WTC11 (cell line): ENCODE measurements around the gene MKNK2. TPM values are rescaled to one million over a fixed set of nuclear protein-coding genes. Genes with fewer than 3 reads are reported as not detected.

Experiments
- ATAC-seq: fragments of 200-7000 bp; cut with Tn5 transposase; 2 replicates; pipeline ENCODE4 v1.10.0; 2021; ENCODE audit warnings: mild to moderate bottlenecking, moderate library complexity
- CTCF ChIA-PET: fragments of 300-600 bp; sonication (Branson Sonifier 250); formaldehyde crosslinking; loops from one replicate; lab custom pipeline; 2021; ENCODE audit warnings: antibody characterized with exemption; lab: Charles Lee
- POLR2A ChIA-PET: fragments of 350-600 bp; sonication (Branson Sonifier 250); formaldehyde crosslinking; loops from one replicate; lab custom pipeline; 2021; ENCODE audit warnings: antibody characterized with exemption; lab: Charles Lee
- DNase-seq: peaks from one replicate; pipeline ENCODE4 v3.0.0; 2021; ENCODE audit warnings: low spot score
- H3K27ac Mint-ChIP-seq: 2 replicates; pipeline ENCODE4 v1.8.0; 2021; ENCODE audit warnings: mixed read lengths
- H3K27me3 Mint-ChIP-seq: 2 replicates; pipeline ENCODE4 v1.8.0; 2021; ENCODE audit warnings: low read depth, mild to moderate bottlenecking, moderate library complexity, mixed read lengths
- H3K36me3 Mint-ChIP-seq: 2 replicates; pipeline ENCODE4 v1.8.0; 2021; ENCODE audit warnings: mixed read lengths
- H3K4me1 Mint-ChIP-seq: 2 replicates; pipeline ENCODE4 v1.8.0; 2022; ENCODE audit warnings: mixed read lengths
- H3K4me3 Mint-ChIP-seq: 2 replicates; pipeline ENCODE4 v1.8.0; 2021; ENCODE audit warnings: mild to moderate bottlenecking, moderate library complexity, mixed read lengths
- H3K9me3 Mint-ChIP-seq: 2 replicates; pipeline ENCODE4 v1.8.0; 2021; ENCODE audit warnings: mixed read lengths
- EMX1 ChIP-seq: fragments of 250-450 bp; sonication (Bioruptor Pico); IDR thresholded peaks from 2 replicates; pipeline ENCODE4 v1.8.0; 2021; ENCODE audit warnings: mild to moderate bottlenecking
- ETV6 ChIP-seq: sonication (generic); formaldehyde crosslinking; IDR thresholded peaks from 2 replicates; pipeline ENCODE4 v1.8.1; 2022; ENCODE audit warnings: mild to moderate bottlenecking, missing genetic modification reagents
- GRHL2 ChIP-seq: fragments of 250-450 bp; sonication (Bioruptor Pico); IDR thresholded peaks from 2 replicates; pipeline ENCODE4 v1.8.0; 2022; ENCODE audit warnings: mild to moderate bottlenecking, moderate library complexity; ENCODE audit not compliant: insufficient replicate concordance, severe bottlenecking
- RELA ChIP-seq: sonication (generic); formaldehyde crosslinking; IDR thresholded peaks from 2 replicates; pipeline ENCODE4 v1.8.1; 2022; ENCODE audit warnings: missing genetic modification reagents, mild to moderate bottlenecking, borderline replicate concordance
- SMAD3 ChIP-seq: sonication (generic); formaldehyde crosslinking; IDR thresholded peaks from 2 replicates; pipeline ENCODE4 v1.8.0; 2022; ENCODE audit warnings: missing genetic modification reagents, mild to moderate bottlenecking, borderline replicate concordance
- TEAD4 ChIP-seq: sonication (generic); formaldehyde crosslinking; IDR thresholded peaks from 2 replicates; pipeline ENCODE4 v1.8.0; 2022; ENCODE audit warnings: mild to moderate bottlenecking, missing genetic modification reagents
- ZNF423 ChIP-seq: fragments of 250-450 bp; sonication (Bioruptor Pico); IDR thresholded peaks from 2 replicates; pipeline ENCODE4 v2.1.2; 2022; ENCODE audit warnings: mild to moderate bottlenecking, moderate library complexity
- total RNA-seq: library from RNA; stranded (reverse); gene quantifications from 3 replicates; pipeline ENCODE4 v1.2.3, GENCODE V29; 2021
- TF ChIP-seq, protein P1 (sequence below): sonication (generic); formaldehyde crosslinking; IDR thresholded peaks from 2 replicates; pipeline ENCODE4 v1.8.0; 2022; ENCODE audit warnings: mild to moderate bottlenecking, missing genetic modification reagents
- TF ChIP-seq, protein P2 (sequence below): sonication (generic); formaldehyde crosslinking; IDR thresholded peaks from 2 replicates; pipeline ENCODE4 v1.8.0; 2023; ENCODE audit warnings: mild to moderate bottlenecking, missing genetic modification reagents
- TF ChIP-seq, protein P3 (sequence below): sonication (generic); formaldehyde crosslinking; IDR thresholded peaks from 2 replicates; pipeline ENCODE4 v1.8.1; 2023; ENCODE audit warnings: mild to moderate bottlenecking, moderate library complexity, missing genetic modification reagents
- TF ChIP-seq, protein P4 (sequence below): sonication (generic); formaldehyde crosslinking; IDR thresholded peaks from 2 replicates; pipeline ENCODE4 v1.8.1; 2022; ENCODE audit warnings: low read depth, missing genetic modification reagents, borderline replicate concordance
- TF ChIP-seq, protein P5 (sequence below): sonication (generic); formaldehyde crosslinking; IDR thresholded peaks from 2 replicates; pipeline ENCODE4 v1.8.0; 2022; ENCODE audit warnings: missing genetic modification reagents
- TF ChIP-seq, protein P6 (sequence below): fragments of 250-450 bp; sonication (Bioruptor Pico); IDR thresholded peaks from 2 replicates; pipeline ENCODE4 v1.8.0; 2021; ENCODE audit warnings: mild to moderate bottlenecking
- TF ChIP-seq, protein P7 (sequence below): sonication (generic); formaldehyde crosslinking; IDR thresholded peaks from 2 replicates; pipeline ENCODE4 v1.8.1; 2022; ENCODE audit warnings: low read depth, mild to moderate bottlenecking, moderate library complexity, missing genetic modification reagents, borderline replicate concordance

MKNK2 gene
- total RNA-seq, 1 experiment from 2014 or later = 165 TPM

DNA sequence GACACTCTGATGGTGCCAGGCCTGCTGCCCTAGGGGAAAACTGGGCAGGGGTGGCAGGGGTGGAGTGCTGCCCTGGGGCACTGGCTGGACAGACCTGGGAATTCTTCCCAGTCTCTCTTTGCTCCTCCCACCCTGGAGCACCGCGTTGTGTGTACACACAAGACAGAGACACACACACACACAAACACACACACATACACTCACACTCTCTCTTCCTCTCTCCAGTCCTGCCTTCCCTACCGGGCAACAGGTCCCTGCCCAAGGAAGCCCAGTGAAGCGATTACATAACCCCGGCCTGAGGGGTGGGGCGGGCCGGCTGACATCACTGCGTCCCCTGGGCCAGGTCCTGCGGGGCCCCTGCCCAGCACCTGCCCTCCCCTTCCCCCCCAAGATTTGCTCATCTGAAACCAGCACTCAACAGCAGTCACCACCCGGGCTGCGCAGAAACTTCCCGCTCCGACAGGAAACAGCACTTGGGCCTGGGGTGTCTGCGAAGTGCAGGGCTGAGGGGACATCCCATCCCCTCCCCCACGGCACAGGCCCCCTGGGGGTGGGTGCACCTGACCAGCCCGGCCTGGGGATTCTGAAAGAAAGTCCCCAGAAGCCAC is 1.2 kb downstream of the MKNK2 start:
- ATAC-seq (peak; percentile 5; the same call in 1 of the 2 replicates), DNase-seq (no peak)
- TF ChIP-seq SMAD3 (CRISPR knock-in tag) = no peak
- TF ChIP-seq, protein P1, sequence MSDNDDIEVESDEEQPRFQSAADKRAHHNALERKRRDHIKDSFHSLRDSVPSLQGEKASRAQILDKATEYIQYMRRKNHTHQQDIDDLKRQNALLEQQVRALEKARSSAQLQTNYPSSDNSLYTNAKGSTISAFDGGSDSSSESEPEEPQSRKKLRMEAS (CRISPR knock-in tag) = 0 out of 2 replicates have a peak, but pooled peaks have one; percentile 42
- TF ChIP-seq, protein P2, sequence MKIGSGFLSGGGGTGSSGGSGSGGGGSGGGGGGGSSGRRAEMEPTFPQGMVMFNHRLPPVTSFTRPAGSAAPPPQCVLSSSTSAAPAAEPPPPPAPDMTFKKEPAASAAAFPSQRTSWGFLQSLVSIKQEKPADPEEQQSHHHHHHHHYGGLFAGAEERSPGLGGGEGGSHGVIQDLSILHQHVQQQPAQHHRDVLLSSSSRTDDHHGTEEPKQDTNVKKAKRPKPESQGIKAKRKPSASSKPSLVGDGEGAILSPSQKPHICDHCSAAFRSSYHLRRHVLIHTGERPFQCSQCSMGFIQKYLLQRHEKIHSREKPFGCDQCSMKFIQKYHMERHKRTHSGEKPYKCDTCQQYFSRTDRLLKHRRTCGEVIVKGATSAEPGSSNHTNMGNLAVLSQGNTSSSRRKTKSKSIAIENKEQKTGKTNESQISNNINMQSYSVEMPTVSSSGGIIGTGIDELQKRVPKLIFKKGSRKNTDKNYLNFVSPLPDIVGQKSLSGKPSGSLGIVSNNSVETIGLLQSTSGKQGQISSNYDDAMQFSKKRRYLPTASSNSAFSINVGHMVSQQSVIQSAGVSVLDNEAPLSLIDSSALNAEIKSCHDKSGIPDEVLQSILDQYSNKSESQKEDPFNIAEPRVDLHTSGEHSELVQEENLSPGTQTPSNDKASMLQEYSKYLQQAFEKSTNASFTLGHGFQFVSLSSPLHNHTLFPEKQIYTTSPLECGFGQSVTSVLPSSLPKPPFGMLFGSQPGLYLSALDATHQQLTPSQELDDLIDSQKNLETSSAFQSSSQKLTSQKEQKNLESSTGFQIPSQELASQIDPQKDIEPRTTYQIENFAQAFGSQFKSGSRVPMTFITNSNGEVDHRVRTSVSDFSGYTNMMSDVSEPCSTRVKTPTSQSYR = 0 out of 2 replicates have a peak, but pooled peaks have one; percentile 46
- peak; percentile 55; the same call in 1 of the 2 replicates for TF ChIP-seq ETV6 (CRISPR knock-in tag)
- TF ChIP-seq, protein P3, sequence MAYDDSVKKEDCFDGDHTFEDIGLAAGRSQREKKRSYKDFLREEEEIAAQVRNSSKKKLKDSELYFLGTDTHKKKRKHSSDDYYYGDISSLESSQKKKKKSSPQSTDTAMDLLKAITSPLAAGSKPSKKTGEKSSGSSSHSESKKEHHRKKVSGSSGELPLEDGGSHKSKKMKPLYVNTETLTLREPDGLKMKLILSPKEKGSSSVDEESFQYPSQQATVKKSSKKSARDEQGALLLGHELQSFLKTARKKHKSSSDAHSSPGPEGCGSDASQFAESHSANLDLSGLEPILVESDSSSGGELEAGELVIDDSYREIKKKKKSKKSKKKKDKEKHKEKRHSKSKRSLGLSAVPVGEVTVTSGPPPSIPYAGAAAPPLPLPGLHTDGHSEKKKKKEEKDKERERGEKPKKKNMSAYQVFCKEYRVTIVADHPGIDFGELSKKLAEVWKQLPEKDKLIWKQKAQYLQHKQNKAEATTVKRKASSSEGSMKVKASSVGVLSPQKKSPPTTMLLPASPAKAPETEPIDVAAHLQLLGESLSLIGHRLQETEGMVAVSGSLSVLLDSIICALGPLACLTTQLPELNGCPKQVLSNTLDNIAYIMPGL (CRISPR knock-in tag) = peak; percentile 71; the same call in 1 of the 2 replicates
- TF ChIP-seq ZNF423 = peak; percentile 53; the same call in 1 of the 2 replicates
- no peak for TF ChIP-seq GRHL2
- ChIA-PET CTCF (interaction anchor here (1.0 kb wide), 2 partner anchors 8 to 11 kb away, joined by 3 to 4 read pairs; no protein-coding TSS in a partner anchor), POLR2A (no interaction called here)
- Mint-ChIP-seq H3K36me3 (no peaks in the 10 kb centered on the region), H3K4me1 (peaks cover 6% of the 10 kb centered on the region), H3K9me3 (no peaks in the 10 kb centered on the region), H3K4me3 (peak overlapping the region; percentile 70), H3K27me3 (no peaks in the 10 kb centered on the region), H3K27ac (no peak overlapping the region)

DNA sequence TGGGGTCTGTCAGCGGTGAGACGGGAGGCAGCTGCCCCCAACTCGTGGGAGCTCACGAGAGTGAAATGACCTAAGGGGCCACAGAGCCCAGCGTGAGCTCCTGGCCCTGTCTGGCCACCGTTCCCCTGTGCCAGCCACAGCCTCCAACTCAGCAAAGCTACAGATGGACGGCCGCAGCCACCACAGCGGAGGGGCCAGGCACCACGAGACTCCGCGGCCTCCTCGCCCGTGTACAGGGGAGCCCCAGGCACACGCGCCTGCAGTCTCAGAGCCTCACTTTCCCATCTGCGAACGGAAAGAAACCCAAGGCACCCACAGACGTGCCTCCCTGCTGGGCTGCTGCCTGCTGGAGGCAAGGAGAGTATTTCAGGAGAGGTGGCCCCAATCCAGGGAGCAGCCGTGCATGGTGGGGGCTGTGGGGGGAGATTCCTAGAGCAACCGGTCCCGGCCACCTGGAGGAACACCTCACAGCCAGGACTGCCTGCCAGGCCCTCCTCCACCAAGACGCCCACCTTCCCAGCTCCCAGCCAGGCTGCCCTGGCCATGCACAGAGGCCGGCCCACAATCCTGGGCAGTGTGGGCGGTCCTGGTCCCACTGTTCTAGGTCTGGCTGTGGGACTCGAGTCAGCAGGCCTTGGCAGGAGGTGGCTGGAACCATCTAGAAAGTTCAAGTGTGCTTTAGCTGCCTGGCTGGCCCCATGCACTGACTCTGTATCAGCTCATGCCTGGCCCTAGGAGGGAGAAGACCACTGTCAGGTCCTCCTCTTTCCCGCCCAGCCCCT is 1.9 kb downstream of the MKNK2 start:
- H3K36me3 Mint-ChIP-seq = no peaks in the 10 kb centered on the region
- POLR2A ChIA-PET = interaction anchor here (0.6 to 1.0 kb wide), 2 partner anchors 10 to 24 kb away, joined by 3 to 4 read pairs; no protein-coding TSS in a partner anchor
- H3K9me3 Mint-ChIP-seq = no peaks in the 10 kb centered on the region
- no peak for DNase-seq
- TF ChIP-seq, protein P4, sequence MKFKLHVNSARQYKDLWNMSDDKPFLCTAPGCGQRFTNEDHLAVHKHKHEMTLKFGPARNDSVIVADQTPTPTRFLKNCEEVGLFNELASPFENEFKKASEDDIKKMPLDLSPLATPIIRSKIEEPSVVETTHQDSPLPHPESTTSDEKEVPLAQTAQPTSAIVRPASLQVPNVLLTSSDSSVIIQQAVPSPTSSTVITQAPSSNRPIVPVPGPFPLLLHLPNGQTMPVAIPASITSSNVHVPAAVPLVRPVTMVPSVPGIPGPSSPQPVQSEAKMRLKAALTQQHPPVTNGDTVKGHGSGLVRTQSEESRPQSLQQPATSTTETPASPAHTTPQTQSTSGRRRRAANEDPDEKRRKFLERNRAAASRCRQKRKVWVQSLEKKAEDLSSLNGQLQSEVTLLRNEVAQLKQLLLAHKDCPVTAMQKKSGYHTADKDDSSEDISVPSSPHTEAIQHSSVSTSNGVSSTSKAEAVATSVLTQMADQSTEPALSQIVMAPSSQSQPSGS = no peak
- TF ChIP-seq, protein P5, sequence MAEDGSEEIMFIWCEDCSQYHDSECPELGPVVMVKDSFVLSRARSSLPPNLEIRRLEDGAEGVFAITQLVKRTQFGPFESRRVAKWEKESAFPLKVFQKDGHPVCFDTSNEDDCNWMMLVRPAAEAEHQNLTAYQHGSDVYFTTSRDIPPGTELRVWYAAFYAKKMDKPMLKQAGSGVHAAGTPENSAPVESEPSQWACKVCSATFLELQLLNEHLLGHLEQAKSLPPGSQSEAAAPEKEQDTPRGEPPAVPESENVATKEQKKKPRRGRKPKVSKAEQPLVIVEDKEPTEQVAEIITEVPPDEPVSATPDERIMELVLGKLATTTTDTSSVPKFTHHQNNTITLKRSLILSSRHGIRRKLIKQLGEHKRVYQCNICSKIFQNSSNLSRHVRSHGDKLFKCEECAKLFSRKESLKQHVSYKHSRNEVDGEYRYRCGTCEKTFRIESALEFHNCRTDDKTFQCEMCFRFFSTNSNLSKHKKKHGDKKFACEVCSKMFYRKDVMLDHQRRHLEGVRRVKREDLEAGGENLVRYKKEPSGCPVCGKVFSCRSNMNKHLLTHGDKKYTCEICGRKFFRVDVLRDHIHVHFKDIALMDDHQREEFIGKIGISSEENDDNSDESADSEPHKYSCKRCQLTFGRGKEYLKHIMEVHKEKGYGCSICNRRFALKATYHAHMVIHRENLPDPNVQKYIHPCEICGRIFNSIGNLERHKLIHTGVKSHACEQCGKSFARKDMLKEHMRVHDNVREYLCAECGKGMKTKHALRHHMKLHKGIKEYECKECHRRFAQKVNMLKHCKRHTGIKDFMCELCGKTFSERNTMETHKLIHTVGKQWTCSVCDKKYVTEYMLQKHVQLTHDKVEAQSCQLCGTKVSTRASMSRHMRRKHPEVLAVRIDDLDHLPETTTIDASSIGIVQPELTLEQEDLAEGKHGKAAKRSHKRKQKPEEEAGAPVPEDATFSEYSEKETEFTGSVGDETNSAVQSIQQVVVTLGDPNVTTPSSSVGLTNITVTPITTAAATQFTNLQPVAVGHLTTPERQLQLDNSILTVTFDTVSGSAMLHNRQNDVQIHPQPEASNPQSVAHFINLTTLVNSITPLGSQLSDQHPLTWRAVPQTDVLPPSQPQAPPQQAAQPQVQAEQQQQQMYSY (CRISPR knock-in tag) = no peak
- TF ChIP-seq, protein P6, sequence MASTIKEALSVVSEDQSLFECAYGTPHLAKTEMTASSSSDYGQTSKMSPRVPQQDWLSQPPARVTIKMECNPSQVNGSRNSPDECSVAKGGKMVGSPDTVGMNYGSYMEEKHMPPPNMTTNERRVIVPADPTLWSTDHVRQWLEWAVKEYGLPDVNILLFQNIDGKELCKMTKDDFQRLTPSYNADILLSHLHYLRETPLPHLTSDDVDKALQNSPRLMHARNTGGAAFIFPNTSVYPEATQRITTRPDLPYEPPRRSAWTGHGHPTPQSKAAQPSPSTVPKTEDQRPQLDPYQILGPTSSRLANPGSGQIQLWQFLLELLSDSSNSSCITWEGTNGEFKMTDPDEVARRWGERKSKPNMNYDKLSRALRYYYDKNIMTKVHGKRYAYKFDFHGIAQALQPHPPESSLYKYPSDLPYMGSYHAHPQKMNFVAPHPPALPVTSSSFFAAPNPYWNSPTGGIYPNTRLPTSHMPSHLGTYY (CRISPR knock-in tag) = no peak
- TF ChIP-seq TEAD4 (CRISPR knock-in tag) (no peak), RELA (no peak), EMX1 (CRISPR knock-in tag) (no peak)
- TF ChIP-seq, protein P7, sequence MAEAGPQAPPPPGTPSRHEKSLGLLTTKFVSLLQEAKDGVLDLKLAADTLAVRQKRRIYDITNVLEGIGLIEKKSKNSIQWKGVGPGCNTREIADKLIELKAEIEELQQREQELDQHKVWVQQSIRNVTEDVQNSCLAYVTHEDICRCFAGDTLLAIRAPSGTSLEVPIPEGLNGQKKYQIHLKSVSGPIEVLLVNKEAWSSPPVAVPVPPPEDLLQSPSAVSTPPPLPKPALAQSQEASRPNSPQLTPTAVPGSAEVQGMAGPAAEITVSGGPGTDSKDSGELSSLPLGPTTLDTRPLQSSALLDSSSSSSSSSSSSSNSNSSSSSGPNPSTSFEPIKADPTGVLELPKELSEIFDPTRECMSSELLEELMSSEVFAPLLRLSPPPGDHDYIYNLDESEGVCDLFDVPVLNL = no peak
- TF ChIP-seq, all 79 proteins: peak for 0
- Mint-ChIP-seq H3K4me1 (peaks cover 6% of the 10 kb centered on the region), H3K27me3 (no peaks in the 10 kb centered on the region), H3K4me3 (peak overlapping the region; percentile 70), H3K27ac (no peak overlapping the region)
- CTCF ChIA-PET = no interaction called here
- ATAC-seq = no peak
